Neural crest cell (in vitro differentiated cells): ENCODE results near the gene SAFB2. TPM values are rescaled to one million over a fixed set of nuclear protein-coding genes. Genes with fewer than 3 reads are reported as not detected.

Experiments
- DNase-seq: peaks from one replicate; pipeline ENCODE4 v3.0.0; 2021; ENCODE audit warnings: low read depth, mixed read lengths, low spot score
- H3K27ac Mint-ChIP-seq: one replicate; pipeline ENCODE4 v1.8.0; 2021; ENCODE audit warnings: mild to moderate bottlenecking, mixed read lengths; ENCODE audit not compliant: unreplicated experiment
- H3K27me3 Mint-ChIP-seq: 2 replicates; pipeline ENCODE4 v1.8.0; 2021; ENCODE audit warnings: low read depth, mild to moderate bottlenecking, mixed read lengths
- H3K36me3 Mint-ChIP-seq: 2 replicates; pipeline ENCODE4 v1.8.0; 2021; ENCODE audit warnings: low read depth, mild to moderate bottlenecking, mixed read lengths
- H3K4me1 Mint-ChIP-seq: 2 replicates; pipeline ENCODE4 v1.8.0; 2021; ENCODE audit warnings: mixed read lengths
- H3K4me3 Mint-ChIP-seq: one replicate; pipeline ENCODE4 v1.8.0; 2021; ENCODE audit warnings: mild to moderate bottlenecking, mixed read lengths
- H3K9me3 Mint-ChIP-seq: 2 replicates; pipeline ENCODE4 v1.8.0; 2021; ENCODE audit warnings: mixed read lengths
- long read RNA-seq: library from polyadenylated mRNA; unstranded; transcript quantifications from one replicate; pipeline ENCODE4 v2.0.0, GENCODE V29; 2020
- total RNA-seq: library from RNA; stranded (reverse); gene quantifications from 2 replicates; pipeline ENCODE4 v1.2.1, GENCODE V29; 2021
- TF ChIP-seq, protein P1 (sequence below): fragments of 200-600 bp; sonication (generic); conservative IDR thresholded peaks from 2 replicates; pipeline ENCODE4 v1.5.0; 2021; ENCODE audit warnings: antibody characterized with exemption, mild to moderate bottlenecking

SAFB2 gene
- total RNA-seq = 103 and 117 TPM in 2 replicates
- long read RNA-seq, partial matches to known transcripts = 99 of 119 reads
- long read RNA-seq, other reads (novel, unspliced or antisense) = 20 of 119 reads

DNA sequence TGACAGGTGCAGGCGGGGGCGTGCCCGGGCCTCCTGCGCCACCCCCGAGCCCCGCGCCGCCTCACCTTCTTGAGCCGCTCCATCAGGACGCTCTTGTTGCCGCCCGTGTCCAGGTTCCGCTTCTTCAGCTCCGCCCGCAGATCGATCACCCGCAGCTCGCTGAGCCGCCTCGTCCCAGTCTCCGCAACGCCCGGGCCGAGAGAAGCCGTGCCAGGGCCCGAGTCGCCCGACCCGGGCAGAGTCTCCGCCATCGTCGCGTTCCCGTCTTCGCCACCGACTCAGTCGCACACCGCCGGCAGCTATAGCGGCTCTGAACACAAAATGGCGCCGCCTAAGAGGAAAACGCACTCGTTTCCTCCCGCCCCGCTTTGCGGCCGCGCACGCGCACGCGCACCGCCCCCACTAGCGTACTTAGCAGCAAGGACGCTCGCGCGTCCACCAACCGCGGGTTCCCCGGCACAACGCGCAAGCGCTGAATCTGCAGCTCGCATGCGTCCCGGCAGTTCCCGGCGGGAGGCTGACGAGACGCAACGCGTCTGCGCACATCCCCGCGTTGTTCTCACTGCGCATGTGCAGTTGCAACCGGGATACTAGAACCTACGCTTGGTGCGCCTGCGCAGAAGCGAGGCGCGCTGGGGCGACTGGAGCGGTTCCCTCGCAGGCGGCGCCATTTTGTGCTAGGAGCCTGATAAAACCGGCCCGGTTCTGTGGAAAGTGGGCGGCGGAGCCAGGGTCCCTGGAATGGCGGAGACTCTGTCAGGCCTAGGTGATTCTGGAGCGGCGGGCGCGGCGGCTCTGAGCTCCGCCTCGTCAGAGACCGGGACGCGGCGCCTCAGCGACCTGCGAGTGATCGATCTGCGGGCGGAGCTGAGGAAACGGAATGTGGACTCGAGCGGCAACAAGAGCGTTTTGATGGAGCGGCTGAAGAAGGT is at the start of gene SAFB2, which contains the start of gene SAFB:
SAFB2 (minus strand) TSS at position 312 of the 932 bp plus-strand sequence; CDS start at position 251, 61 bp downstream.
SAFB (plus strand) TSS at position 619 of the 932 bp plus-strand sequence; CDS start at position 742, 123 bp downstream.
- peaks cover 22% of the 10 kb centered on the region for H3K36me3 Mint-ChIP-seq
- H3K27me3 Mint-ChIP-seq = no peaks in the 10 kb centered on the region
- TF ChIP-seq, protein P1, sequence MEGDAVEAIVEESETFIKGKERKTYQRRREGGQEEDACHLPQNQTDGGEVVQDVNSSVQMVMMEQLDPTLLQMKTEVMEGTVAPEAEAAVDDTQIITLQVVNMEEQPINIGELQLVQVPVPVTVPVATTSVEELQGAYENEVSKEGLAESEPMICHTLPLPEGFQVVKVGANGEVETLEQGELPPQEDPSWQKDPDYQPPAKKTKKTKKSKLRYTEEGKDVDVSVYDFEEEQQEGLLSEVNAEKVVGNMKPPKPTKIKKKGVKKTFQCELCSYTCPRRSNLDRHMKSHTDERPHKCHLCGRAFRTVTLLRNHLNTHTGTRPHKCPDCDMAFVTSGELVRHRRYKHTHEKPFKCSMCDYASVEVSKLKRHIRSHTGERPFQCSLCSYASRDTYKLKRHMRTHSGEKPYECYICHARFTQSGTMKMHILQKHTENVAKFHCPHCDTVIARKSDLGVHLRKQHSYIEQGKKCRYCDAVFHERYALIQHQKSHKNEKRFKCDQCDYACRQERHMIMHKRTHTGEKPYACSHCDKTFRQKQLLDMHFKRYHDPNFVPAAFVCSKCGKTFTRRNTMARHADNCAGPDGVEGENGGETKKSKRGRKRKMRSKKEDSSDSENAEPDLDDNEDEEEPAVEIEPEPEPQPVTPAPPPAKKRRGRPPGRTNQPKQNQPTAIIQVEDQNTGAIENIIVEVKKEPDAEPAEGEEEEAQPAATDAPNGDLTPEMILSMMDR = no peak
- peak within 1 kb of the TSS; percentile 100 for H3K4me3 Mint-ChIP-seq
- peak within 1 kb of the TSS; percentile 100 for H3K27ac Mint-ChIP-seq
- peaks cover 56% of the 10 kb centered on the region for H3K4me1 Mint-ChIP-seq
- peak; percentile 97 for DNase-seq
- no peaks in the 10 kb centered on the region for H3K9me3 Mint-ChIP-seq

DNA sequence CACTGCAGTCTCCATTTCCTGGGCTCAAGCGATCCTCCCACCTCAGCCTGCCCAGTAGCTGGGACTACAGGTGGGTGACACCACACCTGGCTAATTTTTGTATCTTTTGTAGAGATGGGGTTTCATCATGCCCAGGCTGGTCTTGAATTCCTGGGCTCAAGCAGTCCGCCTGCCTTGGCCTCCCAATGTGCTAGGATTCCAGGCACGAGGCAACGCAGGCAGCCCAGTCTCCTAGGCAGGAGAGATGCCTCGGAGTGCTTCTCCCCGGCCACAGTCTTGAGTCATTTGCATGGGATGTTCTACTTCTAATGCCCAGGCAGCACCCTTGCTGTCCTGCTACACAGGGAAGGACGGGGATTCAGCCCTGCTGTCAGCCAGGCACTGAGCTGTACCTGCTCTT is 49.0 kb upstream of the SAFB2 start:
- H3K36me3 Mint-ChIP-seq = peaks cover 17% of the 10 kb centered on the region
- H3K27ac Mint-ChIP-seq = no peak overlapping the region
- no peak for DNase-seq
- TF ChIP-seq, protein P1 = no peak
- H3K4me3 Mint-ChIP-seq = no peak overlapping the region
- H3K9me3 Mint-ChIP-seq = no peaks in the 10 kb centered on the region
- H3K27me3 Mint-ChIP-seq = no peaks in the 10 kb centered on the region
- no peaks in the 10 kb centered on the region for H3K4me1 Mint-ChIP-seq

DNA sequence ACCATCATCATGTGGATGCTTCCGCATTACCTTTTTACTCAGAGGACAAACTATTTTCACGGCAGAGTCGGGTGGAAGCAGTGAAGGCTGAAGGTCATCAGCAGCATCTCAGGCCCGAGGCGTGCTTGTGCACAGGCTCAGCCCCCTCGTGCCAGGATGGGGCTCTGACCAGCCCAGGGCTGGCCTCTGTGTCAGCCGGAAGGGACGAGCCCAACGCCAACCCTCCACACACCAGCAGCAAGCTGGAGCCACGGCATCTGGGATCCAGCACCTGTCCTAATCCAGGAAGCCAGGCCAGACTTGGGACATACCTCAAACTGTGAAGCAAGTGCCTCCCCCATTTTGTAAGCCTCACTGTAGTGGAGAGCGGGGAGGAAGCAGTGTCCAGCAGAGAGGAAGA is 46.6 kb upstream of the SAFB2 start:
- H3K4me3 Mint-ChIP-seq = no peak overlapping the region
- H3K9me3 Mint-ChIP-seq = no peaks in the 10 kb centered on the region
- H3K27ac Mint-ChIP-seq = no peak overlapping the region
- no peaks in the 10 kb centered on the region for H3K4me1 Mint-ChIP-seq
- no peaks in the 10 kb centered on the region for H3K27me3 Mint-ChIP-seq
- peaks cover 29% of the 10 kb centered on the region for H3K36me3 Mint-ChIP-seq
- TF ChIP-seq, protein P1 = no peak
- no peak for DNase-seq

DNA sequence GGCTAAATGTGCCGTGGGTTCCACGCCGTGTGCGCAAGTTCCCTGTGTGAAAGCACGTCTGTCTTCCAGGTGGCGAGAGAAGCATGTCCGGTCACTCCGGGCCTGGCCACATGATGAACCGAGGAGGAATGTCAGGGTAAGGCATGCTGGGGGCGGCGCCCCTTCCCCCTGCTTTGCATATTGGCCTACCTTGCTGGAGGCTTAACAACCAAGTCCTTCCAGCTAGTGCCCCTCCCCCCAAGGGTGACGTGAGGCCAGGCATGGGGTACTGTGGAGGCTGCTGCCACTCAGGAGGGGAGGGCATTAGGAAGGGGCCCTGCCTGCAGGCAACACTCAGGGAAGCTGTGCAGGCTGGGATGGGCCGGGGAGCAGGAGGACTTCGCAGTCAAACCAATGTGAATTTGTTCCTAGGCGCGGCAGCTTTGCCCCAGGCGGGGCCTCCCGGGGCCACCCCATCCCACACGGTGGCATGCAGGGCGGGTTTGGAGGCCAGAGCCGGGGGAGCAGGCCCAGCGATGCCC is 45.2 kb upstream of the SAFB2 start:
- Mint-ChIP-seq H3K27ac (no peak overlapping the region), H3K36me3 (peaks cover 26% of the 10 kb centered on the region), H3K9me3 (no peaks in the 10 kb centered on the region), H3K27me3 (no peaks in the 10 kb centered on the region), H3K4me3 (no peak overlapping the region), H3K4me1 (no peaks in the 10 kb centered on the region)
- no peak for DNase-seq
- TF ChIP-seq, protein P1 = no peak

DNA sequence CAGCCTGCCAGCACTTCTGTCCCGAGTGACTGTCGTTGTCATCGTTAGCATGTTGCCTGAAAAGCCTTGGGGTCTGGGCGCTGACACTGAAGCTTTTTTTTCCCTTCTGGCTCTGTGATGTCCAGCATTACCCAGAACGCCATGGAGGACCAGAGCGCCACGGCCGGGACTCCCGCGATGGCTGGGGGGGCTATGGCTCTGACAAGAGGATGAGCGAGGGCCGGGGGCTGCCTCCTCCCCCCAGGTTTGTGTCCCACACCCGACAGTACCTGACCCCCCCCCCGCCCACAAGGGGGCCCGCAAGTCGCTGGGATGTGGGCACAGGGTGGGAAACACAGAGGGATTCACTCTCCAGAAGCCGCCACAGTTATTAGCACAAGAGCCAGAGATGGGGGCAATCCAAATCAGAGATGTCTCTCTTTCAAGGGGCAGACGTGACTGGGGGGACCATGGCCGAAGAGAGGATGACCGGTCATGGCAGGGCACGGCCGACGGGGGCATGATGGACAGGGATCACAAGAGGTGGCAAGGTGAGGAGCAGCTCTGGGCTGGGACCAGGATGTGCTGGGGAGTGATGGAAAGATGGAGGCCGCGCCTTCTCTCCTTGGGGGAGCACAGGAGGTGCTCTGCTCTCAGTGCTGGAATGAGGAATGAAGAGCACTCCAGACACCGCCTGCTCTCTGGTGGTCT is 44.5 kb upstream of the SAFB2 start:
- TF ChIP-seq, protein P1 = no peak
- no peaks in the 10 kb centered on the region for H3K27me3 Mint-ChIP-seq
- H3K4me1 Mint-ChIP-seq = no peaks in the 10 kb centered on the region
- no peak for DNase-seq
- peak overlapping the region; percentile 35 for H3K27ac Mint-ChIP-seq
- H3K4me3 Mint-ChIP-seq = no peak overlapping the region
- H3K36me3 Mint-ChIP-seq = peaks cover 25% of the 10 kb centered on the region
- H3K9me3 Mint-ChIP-seq = no peaks in the 10 kb centered on the region
